DOHH2 (cell line): ENCODE data around the gene ARRB1.

Source experiments
- CTCF ChIP-seq: fragments of 200-600 bp; sonication (generic); IDR thresholded peaks from one replicate; pipeline ENCODE4 v1.5.1; 2014; ENCODE audit warnings: antibody characterized with exemption, mild to moderate bottlenecking, low read depth, low read length; ENCODE audit not compliant: poor library complexity, severe bottlenecking
- EZH2phosphoT487 ChIP-seq: fragments of 200-600 bp; sonication (generic); IDR thresholded peaks from 2 replicates; pipeline ENCODE4 v1.6.1; 2017; ENCODE audit warnings: borderline replicate concordance, mild to moderate bottlenecking, antibody characterized with exemption, low read length, moderate library complexity, mixed read lengths

- TF ChIP-seq CTCF (no peak), EZH2phosphoT487 (no peak)
Observed at GRCh38 chr11:75346912-75347647, 4.4 kb downstream of the ARRB1 start.
